ENCODE data around the gene RAB37. TPM values are rescaled to one million over a fixed set of nuclear protein-coding genes. Genes with fewer than 3 reads are reported as not detected.
A peak's percentile ranks its signal among the peaks of the same experiment; 100 is the strongest.

The RAB37 gene
- total and polyA plus RNA-seq, 9 of the 15 experiments (the other 6 are each of a cell fraction or from before 2014, with no cell fraction given), result 0.03 to 0.27 (median 0.11) TPM; not detected in 4

DNA sequence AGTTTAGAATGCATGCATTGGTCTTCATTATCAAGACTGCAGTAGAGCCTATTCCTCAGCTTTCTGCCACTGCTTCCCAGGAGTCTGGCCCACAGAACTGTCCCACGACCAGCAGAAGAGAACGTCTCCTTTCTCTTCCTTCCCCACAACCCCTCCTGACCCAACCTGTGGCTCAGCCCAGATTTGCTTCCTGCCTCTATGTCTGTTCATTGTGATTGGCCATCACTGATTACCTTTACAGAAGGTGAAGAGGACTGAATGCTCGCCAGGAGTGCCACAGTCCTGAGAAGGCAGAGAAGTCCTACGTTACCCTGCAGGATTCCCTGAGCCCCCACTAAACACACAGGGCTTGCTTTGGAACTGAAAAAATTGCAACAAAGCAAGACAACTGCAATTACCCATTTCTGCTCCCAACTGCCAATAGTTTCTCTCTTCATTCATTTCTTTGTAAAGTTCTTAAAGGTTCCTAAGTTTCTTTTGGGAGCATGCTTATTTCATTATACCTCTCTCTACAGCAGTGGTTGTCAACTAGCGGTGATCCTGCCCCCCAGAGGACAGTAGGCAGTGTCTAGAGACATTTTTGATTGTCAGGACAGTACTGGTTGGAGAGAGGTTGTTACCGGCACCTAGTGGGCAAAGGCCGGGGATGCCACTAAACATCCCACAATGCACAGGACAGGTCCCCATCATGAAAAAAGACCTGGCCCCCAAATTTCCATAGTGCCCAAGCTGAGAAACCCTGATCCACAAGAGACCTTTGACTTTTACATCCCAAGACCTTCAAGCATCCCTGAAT is 43.6 kb downstream of the RAB37 start (continued):
- TF ChIP-seq PKNOX1 (IDR thresholded peaks at IDR 0.05) (peak; percentile 28; the same call in 1 of the 2 replicates), SOX6 (IDR thresholded peaks at IDR 0.05) (peak; percentile 16; the same call in 1 of the 2 replicates), ZKSCAN3 (CRISPR knock-in tag; IDR thresholded peaks at IDR 0.05) (no peak), POLR2G (IDR thresholded peaks at IDR 0.05; ENCODE audit: low read depth, low read length) (no peak)

DNA sequence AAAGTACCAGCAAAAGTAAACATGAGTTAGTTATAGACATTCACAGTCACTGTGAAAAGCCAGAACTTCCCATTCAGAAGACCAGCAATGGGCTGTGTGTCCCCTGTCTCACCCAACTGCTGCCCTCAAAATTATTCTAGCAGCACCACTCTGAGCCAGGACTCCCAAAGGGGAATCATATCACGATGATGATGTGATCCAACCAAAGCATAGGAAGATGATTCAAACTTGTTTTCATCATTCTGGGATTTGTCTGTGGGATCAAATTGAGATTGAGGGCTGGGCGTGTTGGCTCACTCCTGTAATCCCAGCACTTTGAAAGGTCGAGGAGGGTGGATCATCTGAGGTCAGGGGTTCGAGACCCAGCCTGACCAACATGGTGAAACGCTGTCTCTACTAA is 45.5 kb downstream of the RAB37 start:
- no peak overlapping the region for H3K9ac ChIP-seq (ENCODE audit: insufficient read depth in 1 of 2, low read depth in 2 of 2, low read length in 2 of 2)
- CTCF ChIA-PET (ENCODE audit: low intra/inter-chr PET ratio), result interaction anchor here (2.5 kb wide), 1 partner anchor 38 kb away, joined by 14 read pairs; no protein-coding TSS in a partner anchor
- 70% methylated on average over 5 of the region's 5 CpGs for WGBS (ENCODE audit: insufficient coverage, low coverage, missing lambda C conversion rate)
- H3K9me3 ChIP-seq (replicated peaks; ENCODE audit: control insufficient read depth, insufficient read depth, low read depth, low read length), result no peaks in the 10 kb centered on the region
- peaks cover 2% of the 10 kb centered on the region for H3K9me1 ChIP-seq (ENCODE audit: control insufficient read depth, insufficient read depth, low read length)
- TF ChIP-seq PBX2 (CRISPR knock-in tag; IDR thresholded peaks at IDR 0.05; ENCODE audit: low read depth) (no peak), PBX2 (tag; conservative IDR thresholded peaks at IDR 0.05; ENCODE audit: low read depth) (no peak), ZNF3 (CRISPR knock-in tag; IDR thresholded peaks at IDR 0.05) (no peak), TCF15 (CRISPR knock-in tag; IDR thresholded peaks at IDR 0.05) (no peak), ESRRB (CRISPR knock-in tag; IDR thresholded peaks at IDR 0.05; ENCODE audit: borderline replicate concordance) (no peak), RBM34 (IDR thresholded peaks at IDR 0.05; ENCODE audit: borderline replicate concordance, insufficient read depth, low read length) (no peak), CREB3 (tag; conservative IDR thresholded peaks at IDR 0.05; ENCODE audit: low read depth) (no peak), NFE2L1 (tag; IDR thresholded peaks at IDR 0.05; ENCODE audit: borderline replicate concordance, low read depth) (no peak), POLR3A (IDR thresholded peaks at IDR 0.05; ENCODE audit: borderline replicate concordance, extremely low read depth, insufficient read depth, insufficient read length) (no peak), ZNF668 (CRISPR knock-in tag; IDR thresholded peaks at IDR 0.05) (no peak)
- no peak for FAIRE-seq
- peaks cover 20% of the 10 kb centered on the region; the same call in 2 of the 3 replicates for H3K36me3 ChIP-seq (ENCODE audit: control insufficient read depth, insufficient read depth, low read length)
- BruUV-seq (replicated peaks), result no TSS peak
- no peak overlapping the region for H3K4me3 ChIP-seq
- no peaks in the 10 kb centered on the region for H3K27me3 ChIP-seq (ENCODE audit: control insufficient read depth in 2 of 2, insufficient read depth in 2 of 2, low read length in 2 of 2)
- POLR2A ChIA-PET, result interaction anchor here (0.6 to 1.2 kb wide), 2 partner anchors 90 to 179 kb away, joined by 3 to 4 read pairs; no protein-coding TSS in a partner anchor
- peaks cover 4 to 16% of the 10 kb centered on the region in 2 experiments; a peak in 4 of 5 replicates for H3K4me1 ChIP-seq (replicated peaks in 1 of 2; ENCODE audit: control insufficient read depth in 2 of 2, insufficient read depth in 2 of 2, low read length in 2 of 2)
- no peak overlapping the region for H3K4me2 ChIP-seq (ENCODE audit: insufficient read depth, low read length)
- no peaks in the 10 kb centered on the region for H3K79me2 ChIP-seq (ENCODE audit: control insufficient read depth, insufficient read depth, low read length)
- no peak for ATAC-seq
- intact Hi-C loops (cut with micrococcal nuclease), result no loop called here
- DNase-seq (ENCODE audit: extremely low read depth in 1 of 4, low spot score in 3 of 4), result no peak
- H4K20me1 ChIP-seq (replicated peaks; ENCODE audit: control insufficient read depth, insufficient read depth, low read length), result peaks cover 14% of the 10 kb centered on the region; the same call in 1 of the 2 replicates
- H3K27ac ChIP-seq (ENCODE audit: extremely low read depth, low read depth, low read length), result no peak overlapping the region
- no peak overlapping the region for H2AFZ ChIP-seq (ENCODE audit: low read depth, low read length)
- in situ Hi-C loops (cut with MboI), result no loop called here

Measured in K562 (cell line).